Natural killer cell (primary cell): ENCODE results near the gene MAFB. TPM values are rescaled to one million over a fixed set of nuclear protein-coding genes. Genes with fewer than 3 reads are reported as not detected.

Experiments used
- ATAC-seq, 3 donors: fragments of 150-1000 bp in 2 of 3; fragments of 200-7000 bp in 1 of 3; cut with Tn5 transposase; 1 replicate in 1 of 3; 2 replicates in 2 of 3; pipeline ENCODE4 v1.10.0; 2021; ENCODE audit warnings: mild to moderate bottlenecking in 2 of 3, moderate library complexity in 2 of 3
- DNase-seq, 2 donors: peaks; one replicate each; pipeline versions ENCODE4 v3.0.0 to v3.0.0-alpha.2; 2013 to 2021; ENCODE audit warnings: mixed read lengths in 1 of 2
- H3K27ac ChIP-seq: one replicate; pipeline ENCODE4 v1.5.1; 2013; ENCODE audit warnings: mild to moderate bottlenecking, low read length
- H3K27me3 ChIP-seq: one replicate; pipeline ENCODE4 v1.6.1; 2013; ENCODE audit warnings: low read length; ENCODE audit not compliant: control insufficient read depth, insufficient read depth
- H3K36me3 ChIP-seq: one replicate; pipeline ENCODE4 v1.6.1; 2013; ENCODE audit warnings: low read length; ENCODE audit not compliant: control insufficient read depth, insufficient read depth
- H3K4me1 ChIP-seq: one replicate; pipeline ENCODE4 v1.6.1; 2013; ENCODE audit warnings: low read length; ENCODE audit not compliant: control insufficient read depth, insufficient read depth
- H3K4me3 ChIP-seq: one replicate; pipeline ENCODE4 v1.5.1; 2013; ENCODE audit warnings: low read length
- H3K9me3 ChIP-seq: one replicate; pipeline ENCODE4 v1.6.1; 2013; ENCODE audit warnings: low read length; ENCODE audit not compliant: control insufficient read depth, insufficient read depth
- H3K27ac Mint-ChIP-seq, 2 donors: one replicate each; pipeline ENCODE4 v1.8.0; 2022; ENCODE audit warnings: mild to moderate bottlenecking in 2 of 2, mixed read lengths in 2 of 2, moderate library complexity in 1 of 2
- H3K27me3 Mint-ChIP-seq, 2 donors: one replicate each; pipeline ENCODE4 v1.8.0; 2022; ENCODE audit warnings: low read depth in 2 of 2, mixed read lengths in 2 of 2
- H3K36me3 Mint-ChIP-seq: one replicate; pipeline ENCODE4 v1.8.0; 2022; ENCODE audit warnings: mixed read lengths
- H3K4me1 Mint-ChIP-seq, 2 donors: one replicate each; pipeline ENCODE4 v1.8.0; 2022; ENCODE audit warnings: mixed read lengths in 2 of 2
- H3K4me3 Mint-ChIP-seq: one replicate; pipeline ENCODE4 v1.8.0; 2022; ENCODE audit warnings: mild to moderate bottlenecking, moderate library complexity, mixed read lengths
- H3K9me3 Mint-ChIP-seq, 2 donors: one replicate each; pipeline ENCODE4 v1.8.0; 2022; ENCODE audit warnings: mixed read lengths in 2 of 2
- whole genome bisulfite sequencing: methylation state at CpG from one replicate; pipeline ENCODE4 v1.1.7; 2013; ENCODE audit warnings: missing lambda C conversion rate; ENCODE audit not compliant: insufficient coverage; 5-methylcytosine and 5-hydroxymethylcytosine counted together
- intact Hi-C: fragments of 100-400 bp; cut with micrococcal nuclease; formaldehyde crosslinking; loops from one replicate; pipeline ENCODE4 v1.14.2; 2022
- total RNA-seq, 4 donors: library from RNA; stranded (reverse); fragments of 120-200 nt in 1 of 4; gene quantifications; one replicate each; pipeline versions ENCODE4 v1.2.3 to v1.2.4, GENCODE V29; 2013 to 2022
- TF ChIP-seq, protein P1 (sequence below): fragments of 200-600 bp; IDR thresholded peaks from one replicate; pipeline ENCODE4 v1.8.0; 2022; ENCODE audit warnings: antibody characterized with exemption

Gene MAFB
- total RNA-seq, 3 donors from 2014 or later (not counting 1 experiment from before 2014, with no cell fraction given) = 10.3 to 38.9 (median 19.7) TPM

DNA sequence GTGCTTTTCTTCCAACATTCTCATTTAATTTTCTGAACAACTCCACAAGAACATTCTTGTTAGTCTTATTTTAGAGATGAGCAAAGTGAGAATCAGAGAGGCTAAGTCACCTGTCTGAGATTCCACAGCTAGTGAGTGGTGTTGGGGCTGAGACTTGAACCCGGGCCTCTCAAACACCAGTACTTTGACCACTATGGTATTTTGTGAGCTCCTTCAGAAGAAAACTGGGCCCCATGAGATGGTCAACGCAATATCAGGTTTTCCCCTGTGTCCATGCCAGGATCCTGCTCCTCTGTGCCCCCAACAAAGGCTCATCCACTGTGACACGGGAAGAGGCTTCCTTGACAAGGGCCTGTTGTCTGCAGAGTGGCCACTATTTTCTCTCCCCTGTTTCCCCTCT, 51.9 kb downstream of the MAFB start:
- DNase-seq (no peak), ATAC-seq (no peak)
- H3K4me1 Mint-ChIP-seq = no peaks in the 10 kb centered on the region
- WGBS = 92% methylated on average over 3 of the region's 3 CpGs
- intact Hi-C loops = no loop called here
- TF ChIP-seq, protein P1, sequence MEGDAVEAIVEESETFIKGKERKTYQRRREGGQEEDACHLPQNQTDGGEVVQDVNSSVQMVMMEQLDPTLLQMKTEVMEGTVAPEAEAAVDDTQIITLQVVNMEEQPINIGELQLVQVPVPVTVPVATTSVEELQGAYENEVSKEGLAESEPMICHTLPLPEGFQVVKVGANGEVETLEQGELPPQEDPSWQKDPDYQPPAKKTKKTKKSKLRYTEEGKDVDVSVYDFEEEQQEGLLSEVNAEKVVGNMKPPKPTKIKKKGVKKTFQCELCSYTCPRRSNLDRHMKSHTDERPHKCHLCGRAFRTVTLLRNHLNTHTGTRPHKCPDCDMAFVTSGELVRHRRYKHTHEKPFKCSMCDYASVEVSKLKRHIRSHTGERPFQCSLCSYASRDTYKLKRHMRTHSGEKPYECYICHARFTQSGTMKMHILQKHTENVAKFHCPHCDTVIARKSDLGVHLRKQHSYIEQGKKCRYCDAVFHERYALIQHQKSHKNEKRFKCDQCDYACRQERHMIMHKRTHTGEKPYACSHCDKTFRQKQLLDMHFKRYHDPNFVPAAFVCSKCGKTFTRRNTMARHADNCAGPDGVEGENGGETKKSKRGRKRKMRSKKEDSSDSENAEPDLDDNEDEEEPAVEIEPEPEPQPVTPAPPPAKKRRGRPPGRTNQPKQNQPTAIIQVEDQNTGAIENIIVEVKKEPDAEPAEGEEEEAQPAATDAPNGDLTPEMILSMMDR = no peak
- no peak overlapping the region for H3K27ac Mint-ChIP-seq
- H3K36me3 Mint-ChIP-seq = no peaks in the 10 kb centered on the region
- no peaks in the 10 kb centered on the region for H3K4me1 ChIP-seq
- peaks cover 0 to 3% of the 10 kb centered on the region in 2 donors for H3K9me3 Mint-ChIP-seq
- H3K4me3 ChIP-seq = no peak overlapping the region
- peaks cover 5 to 15% of the 10 kb centered on the region in 2 donors for H3K27me3 Mint-ChIP-seq
- H3K9me3 ChIP-seq = no peaks in the 10 kb centered on the region
- no peaks in the 10 kb centered on the region for H3K27me3 ChIP-seq
- no peak overlapping the region for H3K27ac ChIP-seq
- H3K4me3 Mint-ChIP-seq = no peak overlapping the region
- no peaks in the 10 kb centered on the region for H3K36me3 ChIP-seq

DNA sequence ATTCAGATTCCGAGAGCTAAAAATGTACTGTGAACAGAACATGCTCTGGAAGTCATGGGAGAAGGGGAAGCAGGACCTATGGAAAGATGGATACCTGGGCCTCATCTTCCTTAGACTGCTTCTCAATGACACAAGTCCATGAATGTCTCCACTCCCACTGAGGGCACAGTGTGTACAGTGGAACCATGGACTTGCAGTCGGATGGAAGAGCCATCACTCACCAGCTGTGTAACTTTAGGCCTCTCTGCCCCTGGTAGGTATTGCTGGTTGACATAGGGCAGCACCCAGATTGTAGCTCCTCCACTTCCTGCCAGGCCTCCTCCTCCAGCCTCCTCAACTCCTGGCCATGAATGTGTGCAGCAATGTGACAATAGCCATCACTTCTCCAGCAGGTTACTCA, 52.5 kb downstream of the MAFB start:
- Mint-ChIP-seq H3K4me3 (no peak overlapping the region), H3K27ac (no peak overlapping the region), H3K36me3 (no peaks in the 10 kb centered on the region), H3K27me3 (peaks cover 8 to 14% of the 10 kb centered on the region in 2 donors), H3K4me1 (no peaks in the 10 kb centered on the region), H3K9me3 (peaks cover 0 to 3% of the 10 kb centered on the region in 2 donors)
- TF ChIP-seq, protein P1 = no peak
- no peak for ATAC-seq
- no peak for DNase-seq
- no peaks in the 10 kb centered on the region for H3K36me3 ChIP-seq
- H3K27me3 ChIP-seq = no peaks in the 10 kb centered on the region
- intact Hi-C loops = no loop called here
- H3K4me3 ChIP-seq = no peak overlapping the region
- no peaks in the 10 kb centered on the region for H3K9me3 ChIP-seq
- 95% methylated on average over 2 of the region's 2 CpGs for whole genome bisulfite sequencing
- H3K4me1 ChIP-seq = no peaks in the 10 kb centered on the region
- no peak overlapping the region for H3K27ac ChIP-seq

DNA sequence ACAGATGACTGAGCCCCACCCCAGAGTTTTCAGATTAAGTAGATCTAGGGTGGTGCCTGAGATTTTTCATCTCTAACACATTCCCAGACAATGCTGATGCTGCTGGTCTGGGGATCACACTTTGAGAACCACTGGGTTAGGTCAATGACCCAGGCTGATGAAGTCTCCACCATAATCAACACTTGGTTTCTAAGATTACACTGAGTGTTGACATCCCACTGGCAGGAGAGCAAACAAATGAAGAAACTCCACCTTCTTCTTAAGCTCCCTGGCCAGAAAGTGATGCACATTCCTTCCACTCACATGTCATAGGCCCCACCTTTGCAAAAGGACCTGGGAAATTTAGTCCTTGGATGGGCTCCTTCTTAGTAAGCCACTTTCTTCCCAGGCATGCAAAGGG, 53.1 kb downstream of the MAFB start:
- Histone ChIP-seq H3K9me3 (no peaks in the 10 kb centered on the region), H3K4me3 (no peak overlapping the region), H3K36me3 (no peaks in the 10 kb centered on the region), H3K27ac (no peak overlapping the region), H3K4me1 (no peaks in the 10 kb centered on the region), H3K27me3 (no peaks in the 10 kb centered on the region)
- intact Hi-C loops = no loop called here
- Mint-ChIP-seq H3K4me1 (no peaks in the 10 kb centered on the region), H3K4me3 (no peak overlapping the region), H3K36me3 (no peaks in the 10 kb centered on the region), H3K27ac (no peak overlapping the region), H3K9me3 (peaks cover 0 to 3% of the 10 kb centered on the region in 2 donors), H3K27me3 (peaks cover 8 to 14% of the 10 kb centered on the region in 2 donors)
- DNase-seq (no peak), ATAC-seq (no peak)
- TF ChIP-seq, protein P1 = no peak
